Bone marrow (tissue), 2 donors: ENCODE data around the gene IGFLR1.

Source experiments
- DNase-seq, 2 donors: peaks; one replicate each; lab custom pipeline; 2025; lab: John Stamatoyannopoulos, UW

IGFLR1 gene

DNA sequence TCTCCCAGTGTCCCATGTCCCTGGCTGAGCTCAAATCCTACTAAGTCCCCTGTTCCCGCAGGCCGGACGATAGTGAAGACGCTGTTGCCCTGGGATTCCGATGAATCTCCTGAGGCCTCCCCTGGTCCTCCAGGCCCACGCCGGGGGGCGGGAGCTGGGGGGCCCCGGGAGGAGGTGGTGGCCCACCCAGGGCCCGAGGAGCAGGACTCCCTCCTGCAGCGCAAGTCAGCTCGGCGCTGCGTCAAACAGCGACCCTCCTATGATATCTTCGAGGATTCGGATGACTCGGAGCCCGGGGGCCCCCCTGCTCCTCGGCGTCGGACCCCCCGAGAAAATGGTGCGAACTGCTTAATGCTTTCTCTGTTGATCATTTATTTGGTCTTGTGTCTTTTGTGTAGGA is 18.6 kb downstream of the IGFLR1 start:
- DNase-seq, result no peak

DNA sequence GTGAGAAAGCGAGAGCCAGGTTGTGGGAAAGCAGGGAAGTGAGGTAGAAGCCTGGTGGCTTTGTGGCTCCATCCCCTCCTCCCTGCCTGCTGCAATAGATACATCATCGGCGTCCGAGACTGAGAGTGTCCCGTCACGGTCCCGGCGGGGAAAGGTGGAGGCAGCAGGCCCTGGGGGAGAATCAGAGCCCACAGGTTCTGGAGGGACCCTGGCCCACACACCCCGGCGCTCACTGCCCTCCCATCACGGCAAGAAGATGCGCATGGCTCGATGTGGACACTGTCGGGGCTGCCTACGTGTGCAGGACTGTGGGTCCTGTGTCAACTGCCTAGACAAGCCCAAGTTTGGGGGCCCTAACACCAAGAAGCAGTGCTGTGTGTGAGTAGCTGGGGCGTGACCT is 19.4 kb downstream of the IGFLR1 start:
- no peak for DNase-seq

DNA sequence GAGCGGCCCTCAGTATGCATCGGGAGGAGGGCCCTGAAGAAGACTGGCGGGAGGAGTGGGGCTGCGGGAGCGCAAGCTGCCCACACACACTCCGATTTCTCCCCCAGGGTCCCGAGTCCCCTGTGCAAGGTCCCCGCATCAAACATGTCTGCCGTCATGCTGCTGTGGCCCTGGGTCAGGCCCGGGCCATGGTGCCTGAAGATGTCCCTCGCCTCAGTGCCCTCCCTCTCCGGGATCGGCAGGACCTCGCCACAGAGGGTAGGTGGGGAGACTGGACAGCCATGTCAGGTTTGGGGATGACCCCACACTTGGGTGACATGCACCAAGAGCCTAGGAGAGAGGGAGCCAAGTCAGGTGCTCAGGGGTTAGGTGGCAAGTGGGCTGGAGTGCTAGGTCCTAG is 19.8 kb downstream of the IGFLR1 start:
- no peak for DNase-seq

DNA sequence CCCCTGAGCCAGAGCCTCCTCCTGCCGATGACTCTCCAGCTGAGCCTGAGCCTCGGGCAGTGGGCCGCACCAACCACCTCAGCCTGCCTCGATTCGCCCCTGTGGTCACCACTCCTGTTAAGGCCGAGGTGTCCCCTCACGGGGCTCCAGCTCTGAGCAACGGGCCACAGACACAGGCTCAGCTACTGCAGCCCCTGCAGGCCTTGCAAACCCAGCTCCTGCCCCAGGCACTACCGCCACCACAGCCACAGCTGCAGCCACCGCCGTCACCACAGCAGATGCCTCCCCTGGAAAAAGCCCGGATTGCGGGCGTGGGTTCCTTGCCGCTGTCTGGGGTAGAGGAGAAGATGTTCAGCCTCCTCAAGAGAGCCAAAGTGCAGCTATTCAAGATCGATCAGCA is 20.9 kb downstream of the IGFLR1 start:
- no peak for DNase-seq

DNA sequence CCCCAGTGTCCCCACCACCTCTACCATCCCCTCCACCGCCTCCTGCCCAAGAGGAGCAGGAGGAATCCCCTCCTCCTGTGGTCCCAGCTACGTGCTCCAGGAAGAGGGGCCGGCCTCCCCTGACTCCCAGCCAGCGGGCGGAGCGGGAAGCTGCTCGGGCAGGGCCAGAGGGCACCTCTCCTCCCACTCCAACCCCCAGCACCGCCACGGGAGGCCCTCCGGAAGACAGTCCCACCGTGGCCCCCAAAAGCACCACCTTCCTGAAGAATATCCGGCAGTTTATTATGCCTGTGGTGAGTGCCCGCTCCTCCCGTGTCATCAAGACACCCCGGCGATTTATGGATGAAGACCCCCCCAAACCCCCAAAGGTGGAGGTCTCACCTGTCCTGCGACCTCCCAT is 21.6 kb downstream of the IGFLR1 start:
- no peak for DNase-seq

DNA sequence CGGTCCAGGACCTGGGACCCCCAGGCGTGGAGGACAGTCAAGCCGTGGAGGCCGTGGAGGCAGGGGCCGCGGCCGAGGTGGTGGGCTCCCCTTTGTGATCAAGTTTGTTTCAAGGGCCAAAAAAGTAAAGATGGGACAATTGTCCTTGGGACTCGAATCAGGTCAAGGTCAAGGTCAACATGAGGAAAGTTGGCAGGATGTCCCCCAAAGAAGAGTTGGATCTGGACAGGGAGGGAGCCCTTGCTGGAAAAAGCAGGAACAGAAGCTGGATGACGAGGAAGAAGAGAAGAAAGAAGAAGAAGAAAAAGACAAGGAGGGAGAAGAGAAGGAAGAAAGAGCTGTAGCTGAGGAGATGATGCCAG is 22.1 kb downstream of the IGFLR1 start:
- DNase-seq, result no peak

DNA sequence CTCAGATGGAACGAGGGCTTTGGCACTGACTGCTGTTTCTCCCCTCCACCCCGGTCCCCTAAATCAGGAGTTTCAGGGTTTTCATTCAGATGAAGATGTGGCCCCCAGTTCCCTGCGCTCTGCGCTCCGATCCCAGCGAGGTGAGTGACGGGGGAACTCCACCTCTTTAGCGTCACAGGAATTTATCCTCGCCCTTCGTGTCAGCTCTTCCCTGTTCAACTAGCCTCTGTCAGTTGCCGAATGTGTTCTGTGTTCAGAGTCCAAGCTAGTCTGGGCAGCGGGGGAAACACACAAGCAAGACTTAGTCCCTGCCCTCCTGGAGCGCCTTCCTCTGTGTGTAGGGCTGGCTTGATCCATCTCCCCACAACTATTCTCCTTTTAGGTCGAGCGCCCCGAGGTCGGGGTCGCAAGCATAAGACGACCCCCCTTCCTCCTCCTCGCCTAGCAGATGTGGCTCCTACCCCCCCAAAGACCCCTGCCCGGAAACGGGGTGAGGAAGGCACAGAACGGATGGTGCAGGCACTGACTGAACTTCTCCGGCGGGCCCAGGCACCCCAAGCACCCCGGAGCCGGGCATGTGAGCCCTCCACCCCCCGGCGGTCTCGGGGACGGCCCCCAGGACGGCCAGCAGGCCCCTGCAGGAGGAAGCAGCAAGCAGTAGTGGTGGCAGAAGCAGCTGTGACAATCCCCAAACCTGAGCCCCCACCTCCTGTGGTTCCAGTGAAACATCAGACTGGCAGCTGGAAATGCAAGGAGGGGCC is 22.7 kb downstream of the IGFLR1 start:
- DNase-seq, result no peak

DNA sequence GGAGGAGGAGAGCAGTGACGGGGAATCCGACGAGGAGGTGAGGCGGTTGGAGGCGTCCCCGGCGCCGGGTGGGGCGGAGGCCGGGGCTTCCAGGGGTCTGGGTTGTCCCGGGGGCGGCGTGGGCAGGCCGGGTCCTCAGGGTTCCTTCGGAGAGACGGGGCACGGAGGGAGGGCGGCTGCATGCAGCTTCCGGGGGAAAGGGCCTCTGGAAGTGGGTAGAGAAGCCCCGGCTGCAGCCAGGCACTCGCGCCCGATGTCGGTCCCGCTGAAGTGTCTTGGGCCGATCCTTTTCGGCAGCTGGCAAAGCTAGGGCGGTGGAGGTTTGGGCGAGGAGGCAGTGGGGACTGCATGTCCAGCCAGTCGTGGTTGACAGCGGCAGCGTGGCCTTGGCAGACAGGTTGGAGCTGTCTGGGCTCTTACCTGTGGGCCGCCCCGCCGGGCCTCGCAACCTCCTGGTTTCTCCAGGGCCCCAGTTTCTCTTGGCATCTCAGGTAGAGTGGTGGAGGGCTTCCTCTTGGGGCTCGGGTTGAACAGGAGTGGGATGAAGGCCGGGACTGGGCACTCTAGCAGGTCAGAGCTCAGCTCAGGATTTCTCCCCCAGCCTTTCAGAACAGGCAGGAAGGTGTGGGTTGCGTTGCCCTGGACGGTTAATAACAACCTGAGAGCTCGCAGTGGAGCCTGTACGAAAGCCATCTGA is 23.8 kb downstream of the IGFLR1 start:
- DNase-seq, result no peak

DNA sequence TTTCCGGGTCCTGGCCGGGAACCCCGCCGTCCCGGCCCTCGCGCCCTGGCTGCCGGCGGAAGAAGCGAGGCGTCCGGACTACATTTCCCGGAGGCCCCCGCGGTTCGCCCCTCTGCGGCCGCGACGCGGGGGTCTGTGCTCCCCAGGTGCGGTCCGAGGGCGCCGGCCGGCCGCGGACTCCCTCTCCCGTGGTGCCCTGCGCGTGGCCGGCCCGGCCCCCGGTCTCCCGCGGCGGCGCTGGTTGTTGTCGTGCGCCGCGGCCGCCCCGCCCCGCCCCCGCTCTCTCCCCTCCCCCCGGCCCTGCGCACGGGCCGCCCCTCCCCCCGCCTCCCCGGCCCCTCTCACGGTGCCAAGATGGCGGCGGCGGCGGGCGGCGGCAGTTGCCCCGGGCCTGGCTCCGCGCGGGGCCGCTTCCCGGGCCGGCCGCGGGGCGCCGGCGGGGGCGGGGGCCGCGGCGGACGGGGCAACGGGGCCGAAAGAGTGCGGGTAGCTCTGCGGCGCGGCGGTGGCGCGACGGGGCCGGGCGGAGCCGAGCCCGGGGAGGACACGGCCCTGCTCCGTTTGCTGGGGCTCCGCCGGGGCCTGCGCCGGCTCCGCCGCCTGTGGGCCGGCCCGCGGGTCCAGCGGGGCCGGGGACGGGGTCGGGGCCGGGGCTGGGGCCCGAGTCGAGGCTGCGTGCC is 24.4 kb downstream of the IGFLR1 start, which contains the start of gene KMT2B:
KMT2B (plus strand) TSS at position 339 of the 680 bp plus-strand sequence; CDS start at position 355, 16 bp downstream.
- peak in 1 of 2 donors; percentile 84 for DNase-seq

DNA sequence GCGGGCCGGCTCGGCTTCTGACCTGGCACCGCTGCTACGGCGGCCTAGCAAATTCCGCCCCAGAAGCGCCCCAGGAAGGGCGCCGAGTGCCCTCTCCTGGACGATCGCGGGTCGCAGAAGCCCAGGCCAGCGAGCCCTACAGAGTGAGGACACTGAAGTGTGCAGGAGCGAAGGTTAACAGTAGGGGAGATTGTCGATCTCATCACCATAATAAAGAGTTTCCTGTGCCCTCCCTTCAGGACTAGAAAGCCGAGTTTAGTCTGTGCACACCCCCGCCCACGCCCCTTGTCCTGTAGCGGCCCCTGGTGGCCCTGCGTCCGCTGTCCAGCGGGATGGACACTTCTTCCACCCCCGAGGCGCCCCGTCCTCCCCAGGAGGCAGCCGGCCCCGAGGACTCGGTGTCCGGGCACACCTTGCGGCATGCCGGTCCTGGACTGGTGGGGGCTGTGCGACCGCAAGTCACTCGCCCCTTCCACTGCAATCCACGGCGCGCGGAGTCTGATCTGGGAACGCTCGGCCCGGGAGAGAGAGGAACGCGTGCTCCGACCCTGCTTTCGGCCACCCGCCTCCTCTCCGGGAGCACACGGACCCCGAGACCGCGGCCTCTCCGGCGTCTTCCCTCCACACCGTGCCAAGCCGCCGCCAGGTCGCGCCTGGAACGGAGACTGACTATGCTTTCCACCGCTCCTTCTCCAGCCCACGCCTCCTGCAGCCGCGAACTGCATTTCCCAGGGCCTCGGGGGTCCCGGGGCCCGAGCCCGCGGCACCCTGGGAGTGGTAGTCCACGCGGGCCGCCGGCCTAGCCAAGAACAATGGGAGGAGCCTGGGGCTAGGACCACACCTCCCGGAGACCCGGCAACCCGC is 25.2 kb downstream of the IGFLR1 start:
- DNase-seq, result peak; percentile 85 to 93

DNA sequence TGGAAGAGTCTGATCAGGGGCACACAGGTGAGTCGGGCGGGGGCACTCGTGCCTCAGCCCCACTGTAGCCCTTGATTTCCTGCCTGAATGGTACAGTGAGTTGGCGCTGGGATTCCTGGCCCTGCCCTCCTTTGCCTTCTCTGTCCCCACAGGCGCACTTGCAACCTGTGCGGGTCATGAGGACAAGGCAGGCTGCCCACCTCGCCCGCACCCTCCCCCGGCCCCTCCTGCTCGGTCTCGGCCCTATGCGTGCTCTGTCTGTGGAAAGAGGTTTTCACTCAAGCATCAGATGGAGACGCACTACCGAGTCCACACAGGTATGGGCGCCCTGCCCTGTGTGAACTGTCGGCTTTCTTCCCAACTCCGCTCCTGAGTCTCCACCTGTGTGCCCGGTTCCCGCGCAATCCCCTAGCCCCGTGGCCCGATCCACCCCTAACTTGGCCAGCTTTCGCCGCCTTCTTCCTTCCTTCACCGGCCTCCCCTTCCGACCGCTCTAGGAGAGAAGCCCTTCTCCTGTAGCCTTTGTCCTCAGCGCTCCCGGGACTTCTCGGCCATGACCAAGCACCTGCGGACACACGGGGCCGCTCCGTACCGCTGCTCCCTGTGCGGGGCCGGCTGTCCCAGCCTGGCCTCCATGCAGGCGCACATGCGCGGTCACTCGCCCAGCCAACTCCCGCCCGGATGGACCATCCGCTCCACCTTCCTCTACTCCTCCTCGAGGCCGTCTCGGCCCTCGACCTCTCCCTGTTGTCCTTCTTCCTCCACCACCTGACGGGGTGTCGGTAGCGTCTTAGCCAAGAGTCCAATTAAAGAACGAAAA is 26.1 kb downstream of the IGFLR1 start:
- DNase-seq, result no peak

DNA sequence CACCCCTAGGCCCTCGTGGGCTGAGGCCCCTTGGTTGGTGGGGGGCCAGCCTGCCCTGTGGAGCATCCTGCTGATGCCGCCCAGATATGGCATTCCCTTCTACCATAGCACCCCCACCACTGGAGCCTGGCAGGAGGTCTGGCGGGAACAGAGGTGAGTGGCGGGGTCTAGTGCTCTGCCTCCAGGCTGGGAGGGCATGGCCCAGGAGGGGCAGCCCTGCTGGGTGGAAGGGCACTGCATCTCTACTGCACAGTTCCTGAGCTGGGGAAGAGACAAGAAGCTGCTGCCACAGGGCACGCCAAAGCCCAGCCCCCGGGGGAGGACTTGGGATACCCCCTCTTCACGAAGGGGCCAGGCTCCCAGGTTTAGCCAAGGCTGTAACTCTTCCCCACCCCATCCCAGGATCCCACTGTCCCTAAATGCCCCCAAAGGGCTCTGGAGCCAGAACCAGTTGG is 26.9 kb downstream of the IGFLR1 start:
- no peak for DNase-seq

DNA sequence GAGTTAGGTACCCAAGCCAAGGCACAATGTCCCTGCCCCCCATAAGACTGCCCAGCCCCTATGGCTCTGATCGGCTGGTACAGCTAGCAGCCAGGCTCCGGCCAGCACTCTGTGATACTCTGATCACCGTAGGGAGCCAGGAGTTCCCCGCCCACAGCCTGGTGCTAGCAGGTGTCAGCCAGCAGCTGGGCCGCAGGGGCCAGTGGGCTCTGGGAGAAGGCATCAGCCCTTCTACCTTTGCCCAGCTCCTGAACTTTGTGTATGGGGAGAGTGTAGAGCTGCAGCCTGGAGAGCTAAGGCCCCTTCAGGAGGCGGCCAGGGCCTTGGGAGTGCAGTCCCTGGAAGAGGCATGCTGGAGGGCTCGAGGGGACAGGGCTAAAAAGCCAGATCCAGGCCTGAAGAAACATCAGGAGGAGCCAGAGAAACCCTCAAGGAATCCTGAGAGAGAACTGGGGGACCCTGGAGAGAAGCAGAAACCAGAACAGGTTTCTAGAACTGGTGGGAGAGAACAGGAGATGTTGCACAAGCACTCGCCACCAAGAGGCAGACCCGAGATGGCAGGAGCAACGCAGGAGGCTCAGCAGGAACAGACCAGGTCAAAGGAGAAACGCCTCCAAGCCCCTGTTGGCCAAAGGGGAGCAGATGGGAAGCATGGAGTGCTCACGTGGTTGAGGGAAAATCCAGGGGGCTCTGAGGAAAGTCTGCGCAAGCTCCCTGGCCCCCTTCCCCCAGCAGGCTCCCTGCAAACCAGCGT is 27.5 kb downstream of the IGFLR1 start:
- DNase-seq, result no peak

DNA sequence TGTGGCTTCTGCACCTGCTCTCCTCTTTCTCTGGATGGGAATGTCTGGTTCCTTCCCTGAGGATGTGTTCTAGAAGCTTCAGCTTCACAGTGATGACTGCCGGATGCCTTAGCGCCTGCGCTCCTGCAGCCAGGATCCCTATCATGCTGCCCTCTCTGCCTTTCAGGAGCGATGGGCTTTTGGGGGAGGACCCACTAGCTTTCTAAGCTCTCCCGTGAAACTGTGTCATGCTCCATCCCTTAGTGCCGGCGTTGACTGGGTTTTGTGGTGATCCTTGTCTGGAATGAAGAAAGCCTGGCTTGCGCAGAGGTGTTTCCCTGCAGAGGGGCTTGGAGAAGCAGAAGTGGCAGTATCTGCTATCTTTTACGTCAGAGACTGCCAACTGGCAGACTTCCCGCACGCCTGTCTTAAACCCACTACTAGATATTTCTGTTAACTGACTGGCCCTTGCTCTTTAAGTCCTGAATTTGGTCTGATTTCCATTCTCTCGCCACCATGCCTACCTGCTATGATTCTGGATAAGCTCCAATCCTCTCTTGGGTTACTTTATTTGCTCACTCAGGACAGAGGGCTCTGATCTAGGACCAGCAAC is 28.3 kb downstream of the IGFLR1 start:
- no peak for DNase-seq

DNA sequence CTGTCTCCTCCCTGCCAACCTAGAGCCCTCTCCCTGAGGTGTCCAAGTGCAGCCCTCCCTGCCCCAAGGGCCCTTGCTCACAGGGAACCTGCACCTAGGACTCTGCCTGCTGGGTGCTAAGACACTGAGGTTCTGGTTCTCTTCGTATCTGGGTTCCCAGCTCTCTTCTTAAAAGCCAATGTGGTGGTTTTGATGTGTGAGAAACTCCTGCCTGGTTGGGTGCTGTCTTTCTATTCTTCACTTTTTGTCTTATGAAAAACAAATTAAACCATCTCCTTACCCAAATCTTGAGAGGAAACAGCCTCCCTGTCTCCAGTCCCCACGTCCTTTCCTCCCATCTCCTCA is 28.8 kb downstream of the IGFLR1 start:
- DNase-seq, result no peak

DNA sequence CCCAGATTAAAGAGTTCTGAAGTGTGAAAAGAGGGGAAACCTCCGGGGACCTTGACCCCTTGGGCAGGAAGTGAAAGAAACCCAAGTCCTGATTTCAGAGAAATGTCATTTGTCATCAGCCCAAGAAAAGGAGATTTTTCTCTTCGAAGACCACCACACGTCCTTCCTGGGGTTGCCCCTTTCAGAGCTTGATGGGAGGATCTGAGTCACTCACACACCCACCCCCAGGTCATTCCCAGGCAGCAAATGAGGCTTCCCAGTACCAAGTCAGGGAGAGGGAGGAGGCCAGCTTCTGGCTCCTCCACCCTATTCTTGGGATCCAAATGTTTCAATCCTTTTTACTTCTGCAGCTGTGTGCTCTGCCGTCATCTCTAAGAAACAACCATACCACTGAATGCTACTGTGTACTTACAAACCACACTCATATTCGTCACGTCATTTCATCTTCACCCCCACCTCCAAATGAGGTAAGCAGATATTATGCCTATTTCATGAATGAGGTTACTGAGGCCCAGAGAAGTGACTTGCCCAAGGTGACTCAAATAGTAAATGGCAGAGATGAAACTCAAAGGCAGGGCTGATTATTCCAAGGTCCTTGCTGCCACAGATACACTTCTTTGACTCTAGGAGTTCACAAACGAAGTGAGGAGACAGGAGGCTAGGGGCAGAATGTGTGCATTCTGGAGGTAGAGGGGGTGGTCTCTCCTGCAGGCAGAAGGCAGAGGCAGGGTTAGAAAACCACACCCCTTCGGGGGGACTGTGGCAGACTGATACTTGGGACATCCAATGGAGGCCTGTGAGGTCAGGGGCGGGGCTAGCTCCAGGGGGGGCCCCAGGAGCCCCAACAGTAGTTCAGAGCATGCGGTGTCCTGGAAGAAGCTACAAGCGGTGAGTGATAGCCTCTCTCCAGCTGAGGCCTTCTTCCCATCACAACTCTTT is 29.4 kb downstream of the IGFLR1 start:
- DNase-seq, result no peak

DNA sequence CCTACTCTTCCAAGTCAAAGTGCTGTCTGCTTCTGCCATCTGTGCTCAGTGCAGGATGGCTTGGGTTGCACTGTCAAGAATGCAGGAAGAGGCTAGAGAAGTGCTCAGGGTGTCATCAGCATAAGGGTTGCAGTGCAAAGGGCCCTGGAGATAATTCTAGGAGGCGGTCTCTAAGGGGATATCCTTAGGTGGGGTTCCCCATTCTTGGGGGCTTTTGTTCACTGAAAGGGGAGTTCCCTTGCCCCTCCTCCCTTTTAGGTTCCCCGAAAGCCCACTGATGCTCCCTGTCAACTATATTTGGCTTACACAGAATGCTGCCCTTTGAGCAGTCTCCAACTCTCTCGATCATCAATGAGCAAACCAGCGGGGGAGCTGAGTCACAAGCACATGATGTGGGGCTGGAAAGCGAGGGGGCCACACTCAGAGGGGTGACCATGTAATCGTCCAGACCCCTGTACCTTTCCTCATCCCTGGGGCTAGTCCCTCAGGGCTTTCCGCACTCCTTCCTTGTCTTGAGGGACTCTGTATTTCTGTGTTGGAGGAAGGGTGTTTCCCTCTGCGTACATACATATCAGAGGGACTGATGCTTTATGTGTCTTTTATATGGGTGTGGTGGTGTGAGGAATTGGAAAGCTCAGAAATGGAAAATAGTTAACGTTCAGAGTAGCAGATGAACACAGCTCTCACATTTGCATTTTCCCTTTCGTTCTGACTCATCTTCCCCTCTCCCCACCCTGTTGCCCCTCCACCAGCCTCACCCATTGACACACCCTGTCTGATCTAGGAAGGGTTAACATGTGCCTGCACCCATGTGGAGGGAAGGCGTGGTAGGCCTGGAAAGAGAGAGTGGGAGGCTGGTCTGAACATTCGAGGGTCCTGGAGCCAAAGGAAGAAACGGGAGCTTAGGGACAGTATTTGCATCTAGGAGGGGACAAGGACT is 31.2 kb downstream of the IGFLR1 start:
- DNase-seq, result no peak

DNA sequence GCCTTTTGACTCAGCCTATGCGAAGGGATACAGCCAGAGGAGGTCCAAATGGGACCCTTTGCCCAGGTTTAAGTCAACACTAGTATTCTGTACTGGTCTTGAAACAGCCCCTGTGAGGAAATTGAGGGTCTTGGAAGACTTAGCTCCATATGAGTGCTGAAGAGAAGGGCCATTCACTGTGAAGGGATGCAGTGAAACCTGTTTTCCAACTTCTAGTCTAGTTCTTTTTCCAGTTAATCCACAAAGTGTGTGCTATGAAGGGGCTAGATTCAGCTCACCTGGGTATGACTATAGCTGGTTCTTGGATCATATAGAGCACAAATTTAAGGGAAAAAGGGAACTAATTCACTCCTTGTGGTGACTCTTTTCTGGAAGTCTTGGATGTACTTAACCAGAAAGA is 33.9 kb downstream of the IGFLR1 start:
- DNase-seq, result no peak
